H1 (cell line): ENCODE measurements around the gene IQCM. TPM values are rescaled to one million over a fixed set of nuclear protein-coding genes. Genes with fewer than 3 reads are reported as not detected.
"Not testable (repeated sequence)": the region's sequence is repeated elsewhere in the genome, so short reads cannot be mapped to it uniquely, and the experiment has no call there.

Experiments
- CTCF ChIA-PET: fragments of 300-600 bp; sonication (Branson Sonifier 250); formaldehyde crosslinking; loops from one replicate; lab custom pipeline; 2021; ENCODE audit not compliant: partially characterized antibody; lab: Charles Lee
- POLR2A ChIA-PET: fragments of 300-600 bp; sonication (Branson Sonifier 250); formaldehyde crosslinking; loops from one replicate; lab custom pipeline; 2021; ENCODE audit warnings: inconsistent platforms; ENCODE audit not compliant: partially characterized antibody; lab: Charles Lee
- DNase-seq, 2 experiments: peaks; one replicate each; pipeline versions ENCODE4 v3.0.0 to v3.0.0-alpha.2; 2010 to 2022; ENCODE audit warnings: low spot score in 2 of 2, low read depth in 1 of 2, mixed read lengths in 1 of 2
- FAIRE-seq: peaks from 2 replicates; lab custom pipeline; 2011; peaks lifted over from hg19 to GRCh38; lab: Jason Lieb, UNC
- H2AFZ ChIP-seq: 2 replicates; pipeline ENCODE4 v1.8.1; 2012; ENCODE audit warnings: low read length, inconsistent platforms
- H2AK5ac ChIP-seq: 2 replicates; pipeline ENCODE4 v1.6.1; 2013; ENCODE audit warnings: low read depth, low read length
- H2BK120ac ChIP-seq: replicated peaks from 2 replicates; pipeline ENCODE3; 2013; ENCODE audit warnings: low read depth, low read length, inconsistent platforms
- H2BK12ac ChIP-seq: 2 replicates; pipeline ENCODE4 v1.6.1; 2013; ENCODE audit warnings: low read depth, low read length
- H2BK15ac ChIP-seq: 2 replicates; pipeline ENCODE4 v1.6.1; 2013; ENCODE audit warnings: low read length
- H2BK20ac ChIP-seq: 2 replicates; pipeline ENCODE4 v1.6.1; 2013; ENCODE audit warnings: low read length
- H2BK5ac ChIP-seq: 2 replicates; pipeline ENCODE4 v1.6.1; 2013; ENCODE audit warnings: low read depth, low read length
- H3K14ac ChIP-seq: 2 replicates; pipeline ENCODE4 v1.6.1; 2013; ENCODE audit warnings: inconsistent platforms; ENCODE audit not compliant: insufficient read length
- H3K18ac ChIP-seq: 2 replicates; pipeline ENCODE4 v1.6.1; 2013; ENCODE audit warnings: low read length; ENCODE audit errors: extremely low read depth
- H3K23ac ChIP-seq: 2 replicates; pipeline ENCODE4 v1.6.1; 2013; ENCODE audit warnings: inconsistent platforms; ENCODE audit not compliant: insufficient read length
- H3K23me2 ChIP-seq: 2 replicates; pipeline ENCODE4 v1.6.1; 2013; ENCODE audit warnings: low read depth, low read length
- H3K27ac ChIP-seq: 2 replicates; pipeline ENCODE4 v1.6.1; 2011; ENCODE audit warnings: low read depth, low read length, inconsistent platforms
- H3K27me3 ChIP-seq, 4 experiments: replicated peaks in 1 of 4; 1 replicate in 1 of 4; 2 replicates in 3 of 4; pipeline versions ENCODE4 v1.6.1 to v1.8.1; 2011 to 2013; ENCODE audit warnings: low read length in 3 of 4, mild to moderate bottlenecking in 3 of 4, inconsistent platforms in 2 of 4, mixed read lengths in 2 of 4, moderate library complexity in 1 of 4; ENCODE audit not compliant: control insufficient read depth in 3 of 4, insufficient read depth in 3 of 4; ENCODE audit errors: extremely low read depth in 1 of 4
- H3K36me3 ChIP-seq, 4 experiments: 2 replicates each; pipeline versions ENCODE4 v1.6.1 to v1.8.1; 2011 to 2013; ENCODE audit warnings: mild to moderate bottlenecking in 4 of 4, low read length in 3 of 4, moderate library complexity in 2 of 4, control low read depth in 1 of 4, inconsistent platforms in 1 of 4; ENCODE audit not compliant: insufficient read depth in 4 of 4, control insufficient read depth in 2 of 4
- H3K4ac ChIP-seq: replicated peaks from 2 replicates; pipeline ENCODE3; 2013; ENCODE audit warnings: low read length, low read depth, mixed read lengths, inconsistent platforms; ENCODE audit not compliant: insufficient read length
- H3K4me1 ChIP-seq, 4 experiments: replicated peaks in 1 of 4; 1 replicate in 1 of 4; 2 replicates in 3 of 4; pipeline versions ENCODE4 v1.6.1 to v1.8.1; 2011 to 2013; ENCODE audit warnings: low read length in 3 of 4, inconsistent platforms in 2 of 4, mixed read lengths in 1 of 4; ENCODE audit not compliant: insufficient read depth in 4 of 4, control insufficient read depth in 3 of 4
- H3K4me2 ChIP-seq, 2 experiments: 2 replicates each; pipeline versions ENCODE4 v1.6.1 to v1.8.1; 2011 to 2013; ENCODE audit warnings: low read depth in 2 of 2, low read length in 2 of 2, control low read depth in 1 of 2, inconsistent platforms in 1 of 2, mild to moderate bottlenecking in 1 of 2; ENCODE audit not compliant: insufficient read depth in 1 of 2
- H3K4me3 ChIP-seq, 4 experiments: fragments of 200-600, 300-600 bp in 1 of 4; sonication (generic), shearing (Covaris generic), sonication (Bioruptor Twin) in 1 of 4; 2 replicates each; pipeline versions ENCODE4 v1.5.1 to v1.8.1; 2011 to 2016; ENCODE audit warnings: low read length in 4 of 4, low read depth in 3 of 4, control low read depth in 2 of 4, inconsistent platforms in 2 of 4, mild to moderate bottlenecking in 2 of 4, mixed read lengths in 1 of 4, moderate library complexity in 1 of 4; ENCODE audit not compliant: insufficient read depth in 2 of 4; ENCODE audit errors: extremely low read depth in 1 of 4
- H3K56ac ChIP-seq: replicated peaks from 2 replicates; pipeline ENCODE3; 2013; ENCODE audit warnings: low read depth, mild to moderate bottlenecking, mixed read lengths, low read length, inconsistent platforms; ENCODE audit not compliant: insufficient read length
- H3K79me1 ChIP-seq: 2 replicates; pipeline ENCODE4 v1.6.1; 2013; ENCODE audit warnings: low read depth, low read length, control low read depth
- H3K79me2 ChIP-seq, 2 experiments: 2 replicates each; pipeline versions ENCODE4 v1.6.1 to v1.8.1; 2012 to 2013; ENCODE audit warnings: low read length in 2 of 2, mild to moderate bottlenecking in 2 of 2, inconsistent platforms in 1 of 2; ENCODE audit not compliant: insufficient read depth in 2 of 2, control insufficient read depth in 1 of 2
- H3K9ac ChIP-seq, 4 experiments: replicated peaks in 1 of 4; 1 replicate in 1 of 4; 2 replicates in 3 of 4; pipeline versions ENCODE4 v1.6.1 to v1.8.1; 2011 to 2013; ENCODE audit warnings: low read depth in 3 of 4, low read length in 3 of 4, control low read depth in 2 of 4, mild to moderate bottlenecking in 2 of 4, moderate library complexity in 2 of 4, inconsistent platforms in 1 of 4; ENCODE audit errors: extremely low read depth in 1 of 4
- H3K9me3 ChIP-seq, 2 experiments: 2 replicates each; pipeline versions ENCODE4 v1.6.1 to v1.8.1; 2012 to 2013; ENCODE audit warnings: mild to moderate bottlenecking in 2 of 2, moderate library complexity in 2 of 2, control low read depth in 1 of 2, inconsistent platforms in 1 of 2, low read depth in 1 of 2, low read length in 1 of 2, mixed read lengths in 1 of 2; ENCODE audit not compliant: insufficient read depth in 2 of 2
- H4K20me1 ChIP-seq, 2 experiments: replicated peaks in 1 of 2; 2 replicates each; pipeline versions ENCODE3 to v1.8.1; 2011 to 2013; ENCODE audit warnings: inconsistent platforms in 2 of 2, low read length in 2 of 2, mild to moderate bottlenecking in 1 of 2; ENCODE audit not compliant: insufficient read depth in 2 of 2, control insufficient read depth in 1 of 2
- H4K5ac ChIP-seq: 2 replicates; pipeline ENCODE4 v1.6.1; 2013; ENCODE audit warnings: low read length, low read depth, mixed read lengths, inconsistent platforms; ENCODE audit not compliant: insufficient read length
- H4K8ac ChIP-seq: 2 replicates; pipeline ENCODE4 v1.8.0; 2013; ENCODE audit warnings: mild to moderate bottlenecking, moderate library complexity, low read length, inconsistent platforms; ENCODE audit not compliant: insufficient read depth; ENCODE audit errors: extremely low read depth
- H4K91ac ChIP-seq: replicated peaks from 2 replicates; pipeline ENCODE3; 2013; ENCODE audit warnings: low read length, mixed read lengths, inconsistent platforms; ENCODE audit not compliant: insufficient read length
- WGBS, 2 experiments: shearing (Covaris generic) in 1 of 2; methylation state at CpG; one replicate each; pipeline versions ENCODE4 v1.1.6 to v1.1.7; 2013 to 2015; ENCODE audit warnings: low lambda C conversion rate in 2 of 2, mixed read lengths in 2 of 2, inconsistent platforms in 1 of 2, low coverage in 1 of 2, missing lambda C conversion rate in 1 of 2; ENCODE audit not compliant: insufficient replicate concordance in 2 of 2, insufficient coverage in 1 of 2, insufficient read length in 1 of 2; ENCODE audit errors: extremely low coverage in 1 of 2, missing lambda C conversion rate in 1 of 2; 5-methylcytosine and 5-hydroxymethylcytosine counted together
- polyA plus RNA-seq, 7 experiments: library from polyadenylated mRNA; depleted of rRNA in 3 of 7; stranded (reverse) in 5 of 7; unstranded in 2 of 7; fragments of >200 nt in 5 of 7; fragments of 200-250 nt in 2 of 7; gene quantifications; 1 replicate in 5 of 7; 2 replicates in 1 of 7; 4 replicates in 1 of 7; pipeline versions ENCODE4 v1.2.1 to v1.2.3, GENCODE V29; 2011 to 2013; ENCODE audit warnings: missing spikeins in 2 of 7, mixed read lengths in 2 of 7
- total RNA-seq: library from RNA; stranded (reverse); fragmentation: NEBNext Ultra II Directional; extraction: Animal tissue kit (Norgen Biotek cat#: 25700); gene quantifications from 2 replicates; pipeline ENCODE4 v1.2.1, GENCODE V29; 2021

Gene IQCM
- total and polyA plus RNA-seq, 2 of the 8 experiments (the other 6 are each of a cell fraction or from before 2014, with no cell fraction given): not detected

DNA sequence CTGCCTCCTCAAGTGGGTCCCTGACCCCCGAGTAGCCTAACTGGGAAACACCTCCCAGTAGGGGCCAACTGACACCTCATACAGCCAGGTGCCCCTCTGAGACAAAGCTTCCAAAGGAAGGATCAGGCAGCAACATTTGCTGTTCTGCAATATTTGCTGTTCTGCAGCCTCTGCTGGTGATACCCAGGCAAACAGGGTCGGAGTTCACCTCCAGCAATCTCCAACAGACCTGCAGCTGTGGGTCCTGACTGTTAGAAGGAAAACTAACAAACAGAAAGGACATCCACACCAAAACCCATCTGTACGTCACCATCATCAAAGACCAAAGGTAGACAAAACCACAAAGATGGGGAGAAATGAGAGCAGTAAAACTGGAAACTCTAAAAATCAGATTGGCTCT is 347.0 kb downstream of the IQCM start:
- H3K4ac ChIP-seq, H3K23ac ChIP-seq, H2BK15ac ChIP-seq, H2BK12ac ChIP-seq, H2BK20ac ChIP-seq, H4K5ac ChIP-seq, H4K8ac ChIP-seq, H2AFZ ChIP-seq, H3K9ac ChIP-seq, DNase-seq, H3K4me1 ChIP-seq, CTCF ChIA-PET, H2BK120ac ChIP-seq, FAIRE-seq, H3K14ac ChIP-seq, H3K27me3 ChIP-seq, H3K56ac ChIP-seq, H3K27ac ChIP-seq, H3K4me3 ChIP-seq, H2AK5ac ChIP-seq, H3K79me2 ChIP-seq, H3K18ac ChIP-seq, POLR2A ChIA-PET, H3K79me1 ChIP-seq, H3K4me2 ChIP-seq, H2BK5ac ChIP-seq, H4K20me1 ChIP-seq, H4K91ac ChIP-seq, H3K23me2 ChIP-seq, H3K36me3 ChIP-seq: not testable (repeated sequence)
- peaks cover 9 to 12% of the 10 kb centered on the region in 2 experiments for H3K9me3 ChIP-seq
- 88% methylated on average over 3 of the region's 3 CpGs; no CpG with 5 or more reads in 1 of the 2 experiments for WGBS, 2 experiments
